Eye (tissue), 1 donor: ENCODE results near the gene RAD54L.
A peak's percentile ranks its signal among the peaks of the same experiment; 100 is the strongest.
"Not testable (repeated sequence)": the region's sequence is repeated elsewhere in the genome, so short reads cannot be mapped to it uniquely, and the experiment has no call there.

ENCODE experiments used
- DNase-seq: peaks from one replicate; pipeline ENCODE4 v3.0.0-alpha.2; 2015

Gene RAD54L

GRCh38 chr1:46288485-46289133, 41.0 kb downstream of the RAD54L start:
- DNase-seq, result no peak

GRCh38 chr1:46289134-46289494, 41.6 kb downstream of the RAD54L start:
- no peak for DNase-seq

GRCh38 chr1:46289976-46290375, 42.4 kb downstream of the RAD54L start:
- DNase-seq, result no peak

DNA sequence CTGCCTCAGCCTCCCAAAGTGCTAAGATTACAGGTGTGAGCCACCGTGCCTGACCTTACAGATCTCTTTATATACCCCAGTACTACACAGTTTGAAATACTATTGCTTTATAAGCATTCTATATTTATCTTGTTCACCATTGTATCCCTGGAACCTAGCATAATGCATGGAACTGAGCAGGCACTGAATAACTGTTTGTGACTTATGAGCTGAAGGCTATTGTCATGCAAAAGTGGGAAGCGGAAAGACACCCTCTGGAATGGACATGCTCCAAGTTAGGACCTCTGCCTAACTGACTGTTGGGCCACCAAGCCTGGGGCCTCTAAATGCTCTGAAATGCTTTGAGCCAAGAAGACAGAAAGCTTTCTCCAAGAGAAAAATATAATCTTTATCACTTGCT, 47.7 kb downstream of the RAD54L start:
- no peak for DNase-seq

DNA sequence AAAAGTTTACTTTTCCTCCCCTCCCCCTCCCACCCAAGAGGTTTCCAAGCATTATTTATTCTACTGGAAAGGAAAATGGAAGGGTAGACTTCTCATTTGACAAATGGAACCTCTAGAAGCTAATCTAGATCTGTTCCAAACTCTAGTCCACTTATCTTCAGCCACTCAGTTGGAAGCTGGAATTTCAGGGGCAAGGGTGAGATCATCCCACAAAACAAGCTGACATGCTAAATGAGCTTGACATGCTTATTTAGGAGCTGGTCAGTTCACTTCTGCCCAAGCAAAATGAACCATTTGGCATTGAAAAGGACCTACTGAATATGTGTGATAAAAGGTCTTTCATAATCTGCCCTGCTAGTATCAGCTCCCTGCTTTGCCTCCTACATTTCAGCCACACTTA, 50.8 kb downstream of the RAD54L start:
- DNase-seq, result no peak

- DNase-seq, result no peak
These were observed 53.3 kb downstream of the RAD54L start for GRCh38 chr1:46300673-46301405.

DNA sequence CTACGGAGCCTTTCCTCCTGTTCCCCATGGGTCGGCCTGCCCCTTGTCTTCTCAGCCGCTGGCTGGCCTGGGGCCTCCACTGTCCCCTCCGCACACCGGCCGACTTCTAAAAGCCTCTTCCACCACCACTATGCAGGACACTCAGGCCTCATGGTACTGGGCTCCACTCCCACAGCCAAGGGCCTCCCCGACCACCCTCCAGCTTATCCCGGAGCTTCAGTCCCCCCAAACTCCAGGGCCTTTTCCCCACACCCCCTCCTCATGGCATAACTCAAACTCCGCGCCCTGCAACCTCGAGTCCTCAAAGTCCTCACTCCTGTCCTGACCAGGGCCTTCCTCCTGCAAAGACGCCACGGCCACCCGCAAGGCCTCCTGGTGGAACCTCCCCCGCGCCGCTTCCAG, 53.8 kb downstream of the RAD54L start:
- peak; percentile 17 for DNase-seq

- peak; percentile 82 for DNase-seq
These were observed 54.5 kb downstream of the RAD54L start for GRCh38 chr1:46301808-46302640.

DNA sequence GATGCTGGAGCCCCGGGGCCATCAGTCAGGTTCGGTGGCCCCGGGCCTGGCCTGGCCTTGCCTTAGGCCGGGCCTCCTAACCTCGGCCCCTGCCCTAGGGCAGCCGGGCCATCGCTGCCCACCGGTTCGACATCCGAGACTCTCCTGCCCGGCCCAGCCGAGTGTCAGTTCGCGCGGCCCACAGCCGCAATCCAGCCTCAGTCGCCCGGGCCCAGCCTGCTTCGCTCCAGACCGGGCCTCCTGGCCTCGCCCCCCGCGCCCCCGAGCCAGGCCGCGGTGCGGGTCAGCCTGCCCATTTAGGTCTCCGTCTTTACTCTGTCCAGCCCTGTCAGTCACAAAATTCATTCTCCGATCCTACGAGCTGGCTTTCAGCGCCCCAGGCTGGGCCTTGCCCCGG, 55.1 kb downstream of the RAD54L start:
- no peak for DNase-seq

DNA sequence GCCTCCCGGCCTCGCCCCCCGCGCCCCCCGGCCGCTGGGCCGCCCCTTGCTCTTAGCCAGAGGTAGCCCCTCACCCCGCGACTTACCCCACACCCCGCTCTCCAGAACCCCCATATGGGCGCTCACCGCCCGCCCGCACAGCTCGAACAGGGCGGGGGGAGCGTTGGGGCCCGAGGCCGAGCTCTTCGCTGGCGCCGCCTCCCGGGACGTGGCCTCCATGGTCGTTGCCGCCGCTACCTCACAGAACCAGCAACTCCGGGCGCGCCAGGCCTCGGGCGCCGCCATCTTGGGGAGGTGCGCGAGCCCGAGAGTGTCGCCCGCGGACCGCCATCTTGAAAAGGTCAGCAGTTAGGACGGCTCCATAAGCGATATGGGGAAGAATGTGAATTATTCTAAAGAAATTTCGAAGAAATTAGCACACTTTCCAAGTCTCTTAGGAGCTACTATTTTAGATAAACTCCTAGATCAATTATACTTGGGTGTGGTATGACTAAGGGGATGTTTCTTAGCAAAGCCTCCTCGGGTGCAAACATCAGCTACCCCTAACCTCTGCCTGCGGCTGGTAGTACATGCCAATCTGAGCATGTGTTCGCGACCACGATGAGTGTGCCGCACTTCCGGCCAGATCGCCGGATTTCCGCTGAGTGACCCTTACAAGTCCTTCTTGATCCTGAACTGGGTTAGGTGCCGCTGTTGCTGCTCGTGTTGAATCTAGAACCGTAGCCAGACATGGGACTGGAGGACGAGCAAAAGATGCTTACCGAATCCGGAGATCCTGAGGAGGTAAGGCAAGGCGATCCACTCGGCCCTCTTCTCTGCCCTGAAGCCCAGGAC, 55.7 kb downstream of the RAD54L start, which contains the start of the genes LRRC41 and UQCRH:
LRRC41 (minus strand) TSS at position 579 of the 834 bp plus-strand sequence; CDS start at position 285, 294 bp downstream.
UQCRH (plus strand) TSS at position 661 of the 834 bp plus-strand sequence; CDS start at position 730, 69 bp downstream.
- peak; percentile 98 for DNase-seq

DNA sequence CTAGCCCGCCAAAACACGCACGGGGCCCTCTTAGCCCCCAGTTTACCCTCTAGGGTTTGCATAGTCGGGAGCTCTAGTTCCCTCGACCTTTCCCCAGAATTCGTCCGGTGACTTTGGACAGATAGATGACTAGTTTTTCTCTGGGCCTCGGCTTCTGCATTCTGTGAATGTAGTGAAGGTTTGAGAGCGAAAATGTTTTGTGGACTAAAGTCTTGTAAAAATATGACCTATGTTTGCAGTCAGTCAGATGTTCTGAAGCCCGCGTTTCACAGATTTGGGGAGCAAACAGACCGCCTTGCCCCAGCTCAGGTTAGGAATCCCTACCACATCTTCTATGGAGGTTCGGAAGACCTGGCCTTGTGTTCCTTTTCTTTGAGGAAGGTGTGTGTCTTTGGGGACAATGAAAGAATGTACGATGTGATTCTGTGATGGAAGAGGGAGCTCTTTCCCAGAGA, 56.3 kb downstream of the RAD54L start:
- DNase-seq, result no peak

DNA sequence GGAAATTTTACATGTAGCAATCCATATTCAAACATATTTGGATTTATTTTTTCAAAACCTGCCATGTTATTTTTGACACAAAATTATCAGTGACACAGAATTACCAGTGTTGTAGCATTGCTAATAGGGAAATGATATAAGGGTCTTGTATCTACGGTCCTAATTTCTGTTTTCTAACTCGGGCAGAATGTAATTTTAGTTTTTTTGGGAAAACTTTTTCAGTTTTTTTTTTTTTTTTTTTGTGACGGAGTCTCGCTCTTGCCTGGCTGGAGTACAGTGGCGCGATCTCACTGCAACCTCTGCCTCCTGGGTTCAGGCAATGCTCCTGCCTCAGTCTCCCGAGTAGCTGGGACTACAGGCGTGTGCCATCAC, 58.6 kb downstream of the RAD54L start:
- DNase-seq, result no peak

GRCh38 chr1:46309401-46310159, 62.0 kb downstream of the RAD54L start:
- no peak for DNase-seq

GRCh38 chr1:46310321-46310720, 62.8 kb downstream of the RAD54L start:
- DNase-seq, result no peak

GRCh38 chr1:46315669-46316403, 68.3 kb downstream of the RAD54L start:
- no peak for DNase-seq

- no peak for DNase-seq
These were observed 69.8 kb downstream of the RAD54L start for GRCh38 chr1:46317323-46317722.

DNA sequence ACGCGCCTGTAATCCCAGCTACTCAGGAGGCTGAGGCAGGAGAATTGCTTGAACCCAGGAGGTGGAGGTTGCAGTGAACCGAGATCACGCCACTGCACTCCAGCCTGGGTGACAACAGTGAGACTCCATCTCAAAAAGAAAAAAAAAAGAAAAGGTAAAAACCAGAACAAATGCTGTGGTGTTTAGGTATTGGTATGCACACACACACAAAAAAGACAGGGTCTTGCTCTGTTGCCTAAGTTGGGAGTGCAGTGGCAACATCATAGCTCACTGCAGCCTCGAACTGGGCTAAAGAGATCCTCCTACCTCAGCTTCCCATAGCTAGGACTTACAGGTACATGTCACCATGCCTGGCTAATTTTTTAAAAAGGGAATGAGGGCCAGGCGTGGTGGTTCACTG, 71.7 kb downstream of the RAD54L start:
- DNase-seq, result not testable (repeated sequence)

GRCh38 chr1:46319960-46320914, 72.7 kb downstream of the RAD54L start:
- not testable (repeated sequence) for DNase-seq

DNA sequence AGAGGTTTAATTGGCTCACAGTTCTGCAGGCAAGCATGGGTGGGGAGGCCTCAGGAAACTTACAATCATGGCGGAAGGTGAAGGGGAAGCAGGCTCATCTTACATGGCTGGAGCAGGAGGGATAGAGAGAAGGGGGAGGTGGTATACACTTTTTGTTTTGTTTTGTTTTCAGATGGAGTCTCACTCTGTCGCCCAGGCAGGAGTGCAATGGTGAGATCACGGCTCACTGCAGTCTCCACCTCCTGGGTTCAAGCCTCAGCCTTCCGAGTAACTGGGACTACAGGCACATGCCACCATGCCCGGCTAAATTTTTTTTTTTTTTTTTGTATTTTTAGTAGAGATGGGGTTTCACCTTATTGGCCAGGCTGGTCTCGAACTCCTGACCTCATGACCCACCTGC, 74.6 kb downstream of the RAD54L start:
- DNase-seq, result not testable (repeated sequence)
